Fibroblast of lung (primary cell): ENCODE results near the gene C22orf23. TPM values are rescaled to one million over a fixed set of nuclear protein-coding genes. Genes with fewer than 3 reads are reported as not detected.

Experiments
- DNase-seq, 2 donors: peaks; one replicate each; pipeline versions ENCODE4 v3.0.0 to v3.0.0-alpha.2; 2010; ENCODE audit warnings: low read depth in 2 of 2
- H2AFZ ChIP-seq: 2 replicates; pipeline ENCODE4 v1.5.1; 2012; ENCODE audit warnings: low read length, control low read depth, inconsistent platforms
- H3K27ac ChIP-seq: 2 replicates; pipeline ENCODE4 v1.5.1; 2011; ENCODE audit warnings: low read length, control low read depth; ENCODE audit not compliant: insufficient read depth
- H3K27me3 ChIP-seq: 2 replicates; pipeline ENCODE4 v1.5.1; 2011; ENCODE audit warnings: mild to moderate bottlenecking, low read length; ENCODE audit not compliant: control insufficient read depth, insufficient read depth
- H3K36me3 ChIP-seq: 2 replicates; pipeline ENCODE4 v1.5.1; 2011; ENCODE audit warnings: low read length; ENCODE audit not compliant: control insufficient read depth, insufficient read depth
- H3K4me1 ChIP-seq: 2 replicates; pipeline ENCODE4 v1.5.1; 2011; ENCODE audit warnings: low read length; ENCODE audit not compliant: control insufficient read depth, insufficient read depth; ENCODE audit errors: extremely low read depth
- H3K4me2 ChIP-seq: 2 replicates; pipeline ENCODE4 v1.5.1; 2011; ENCODE audit warnings: low read length, control low read depth; ENCODE audit not compliant: insufficient read depth; ENCODE audit errors: extremely low read depth
- H3K4me3 ChIP-seq, 4 experiments: fragments of 200-600 bp in 1 of 4; sonication (generic) in 1 of 4; replicated peaks in 1 of 4; 2 replicates each; pipeline ENCODE4 v1.5.1; 2011 to 2016; ENCODE audit warnings: low read length in 4 of 4, low read depth in 3 of 4, mild to moderate bottlenecking in 3 of 4, control low read depth in 2 of 4, inconsistent platforms in 1 of 4, mixed read lengths in 1 of 4; ENCODE audit not compliant: insufficient read depth in 1 of 4; ENCODE audit errors: control extremely low read depth in 1 of 4
- H3K79me2 ChIP-seq: 2 replicates; pipeline ENCODE4 v1.5.1; 2012; ENCODE audit warnings: mild to moderate bottlenecking, low read length, inconsistent platforms; ENCODE audit not compliant: control insufficient read depth, insufficient read depth
- H3K9ac ChIP-seq: 2 replicates; pipeline ENCODE4 v1.5.1; 2011; ENCODE audit warnings: mild to moderate bottlenecking, low read length, control low read depth; ENCODE audit not compliant: insufficient read depth
- H3K9me3 ChIP-seq: 2 replicates; pipeline ENCODE4 v1.5.1; 2012; ENCODE audit warnings: low read depth, low read length; ENCODE audit not compliant: control insufficient read depth, insufficient read depth
- H4K20me1 ChIP-seq: 2 replicates; pipeline ENCODE4 v1.5.1; 2011; ENCODE audit warnings: low read length; ENCODE audit not compliant: control insufficient read depth, insufficient read depth; ENCODE audit errors: extremely low read depth
- CTCF ChIP-seq, 2 donors: IDR thresholded peaks in 1 of 2; conservative IDR thresholded peaks in 1 of 2; 1 replicate in 1 of 2; 2 replicates in 1 of 2; pipeline ENCODE4 v1.5.1; 2011 to 2012; ENCODE audit warnings: low read length in 2 of 2, control low read depth in 1 of 2, inconsistent platforms in 1 of 2, low read depth in 1 of 2, mild to moderate bottlenecking in 1 of 2
- EZH2 ChIP-seq: IDR thresholded peaks from 2 replicates; pipeline ENCODE4 v1.5.1; 2012; ENCODE audit warnings: low read length, control low read depth, mild to moderate bottlenecking; ENCODE audit errors: missing control alignments
- polyA plus RNA-seq, 2 donors: library from polyadenylated mRNA; depleted of rRNA in 1 of 2; stranded (reverse) in 1 of 2; unstranded in 1 of 2; fragments of >200 nt; gene quantifications; 2 replicates each; pipeline ENCODE4 v1.2.1, GENCODE V29; 2011 to 2012; ENCODE audit warnings: missing spikeins in 1 of 2
- total RNA-seq: library from RNA; depleted of rRNA; stranded (reverse); fragments of >200 nt; gene quantifications from 2 replicates; pipeline ENCODE4 v1.2.1, GENCODE V29; 2014

C22orf23 gene
- total and polyA plus RNA-seq, 2 donors (not counting 1 experiment from before 2014, with no cell fraction given) = 0.17 to 0.37 TPM

DNA sequence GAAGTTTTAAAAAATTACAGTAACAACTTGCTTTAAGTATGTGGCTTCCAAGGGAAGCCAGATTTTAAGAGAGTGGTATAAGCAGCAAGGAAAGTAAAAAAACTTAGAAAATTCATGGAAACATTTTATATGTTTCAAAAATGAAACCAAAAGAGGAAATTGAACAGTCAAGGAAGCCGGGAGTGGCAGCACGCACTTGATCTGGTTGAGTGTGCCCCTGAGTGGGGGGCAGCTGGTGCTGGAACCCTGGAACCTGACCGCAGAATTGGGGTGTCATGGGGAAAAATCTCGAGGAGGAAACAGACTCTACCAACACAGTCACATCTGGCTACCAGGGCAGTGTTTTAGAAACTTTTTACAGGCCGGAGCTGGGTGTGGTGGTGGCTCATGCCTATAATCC is 33.3 kb downstream of the C22orf23 start:
- Histone ChIP-seq H3K79me2 (no peaks in the 10 kb centered on the region), H2AFZ (no peak overlapping the region), H3K4me1 (peaks cover under 1% of the 10 kb centered on the region), H4K20me1 (no peaks in the 10 kb centered on the region), H3K9ac (no peak overlapping the region), H3K27me3 (no peaks in the 10 kb centered on the region), H3K4me3 (no peak overlapping the region), H3K4me2 (no peak overlapping the region), H3K36me3 (peaks cover 25% of the 10 kb centered on the region), H3K27ac (no peak overlapping the region), H3K9me3 (no peaks in the 10 kb centered on the region)
- DNase-seq = no peak
- no peak for TF ChIP-seq EZH2
- TF ChIP-seq CTCF (conservative IDR thresholded peaks at IDR 0.05 in 1 of 2, IDR thresholded peaks at IDR 0.05 in 1 of 2; ENCODE audit: low read depth in 1 of 2, low read length in 2 of 2) = no peak

DNA sequence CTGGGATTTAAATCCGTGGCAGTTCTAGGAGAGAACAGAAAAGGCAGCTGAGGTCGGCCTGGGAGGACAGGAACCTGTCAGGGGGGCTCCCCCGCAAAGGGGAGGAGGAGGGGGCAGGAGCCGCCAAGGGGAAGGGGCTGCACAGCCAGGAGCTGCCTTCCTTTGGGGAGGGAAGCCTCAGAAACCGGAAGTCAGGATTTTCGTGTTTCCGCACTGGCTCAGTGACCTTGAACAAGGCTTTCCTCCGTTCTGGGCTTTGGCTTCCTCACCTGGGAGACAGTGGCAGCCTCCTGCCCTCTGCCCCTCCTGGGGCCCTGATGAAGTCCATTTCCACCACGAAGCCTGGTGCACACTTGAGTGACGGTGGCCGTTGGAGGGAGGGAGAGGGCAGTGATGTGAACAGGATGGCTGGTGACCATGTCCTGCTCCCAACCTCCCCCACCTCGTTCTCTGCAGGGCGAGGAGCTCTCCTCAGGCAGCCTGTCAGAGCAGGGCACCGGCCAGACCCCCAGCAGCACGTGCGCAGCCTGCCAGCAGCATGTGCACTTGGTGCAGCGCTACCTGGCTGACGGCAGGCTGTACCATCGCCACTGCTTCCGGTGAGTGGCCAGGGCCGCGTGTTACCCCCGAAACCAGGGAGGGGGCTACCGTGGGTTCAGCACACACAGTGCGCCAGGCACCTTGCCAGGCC is 34.7 kb downstream of the C22orf23 start:
- Histone ChIP-seq H2AFZ (no peak overlapping the region), H3K27me3 (no peaks in the 10 kb centered on the region), H4K20me1 (no peaks in the 10 kb centered on the region), H3K27ac (no peak overlapping the region), H3K79me2 (no peaks in the 10 kb centered on the region), H3K36me3 (peaks cover 20% of the 10 kb centered on the region), H3K4me3 (no peak overlapping the region), H3K9ac (no peak overlapping the region), H3K4me2 (no peak overlapping the region), H3K9me3 (no peaks in the 10 kb centered on the region), H3K4me1 (no peaks in the 10 kb centered on the region)
- no peak for DNase-seq
- no peak for TF ChIP-seq EZH2
- no peak for TF ChIP-seq CTCF (conservative IDR thresholded peaks at IDR 0.05 in 1 of 2, IDR thresholded peaks at IDR 0.05 in 1 of 2; ENCODE audit: low read depth in 1 of 2, low read length in 2 of 2)

- no peak overlapping the region for H3K9ac ChIP-seq
- TF ChIP-seq CTCF (conservative IDR thresholded peaks at IDR 0.05 in 1 of 2, IDR thresholded peaks at IDR 0.05 in 1 of 2; ENCODE audit: low read depth in 1 of 2, low read length in 2 of 2) (no peak), EZH2 (no peak)
- no peak for DNase-seq
- H3K36me3 ChIP-seq = peaks cover 24% of the 10 kb centered on the region
- H3K79me2 ChIP-seq = no peaks in the 10 kb centered on the region
- no peaks in the 10 kb centered on the region for H3K27me3 ChIP-seq
- H4K20me1 ChIP-seq = no peaks in the 10 kb centered on the region
- H3K4me2 ChIP-seq = no peak overlapping the region
- H3K27ac ChIP-seq = no peak overlapping the region
- no peak overlapping the region for H3K4me3 ChIP-seq
- H2AFZ ChIP-seq = no peak overlapping the region
- no peaks in the 10 kb centered on the region for H3K4me1 ChIP-seq
- no peaks in the 10 kb centered on the region for H3K9me3 ChIP-seq
These were observed 35.4 kb downstream of the C22orf23 start for GRCh38 chr22:37917874-37918548.
